ENCODE measurements around the gene DNAH1.

DNA sequence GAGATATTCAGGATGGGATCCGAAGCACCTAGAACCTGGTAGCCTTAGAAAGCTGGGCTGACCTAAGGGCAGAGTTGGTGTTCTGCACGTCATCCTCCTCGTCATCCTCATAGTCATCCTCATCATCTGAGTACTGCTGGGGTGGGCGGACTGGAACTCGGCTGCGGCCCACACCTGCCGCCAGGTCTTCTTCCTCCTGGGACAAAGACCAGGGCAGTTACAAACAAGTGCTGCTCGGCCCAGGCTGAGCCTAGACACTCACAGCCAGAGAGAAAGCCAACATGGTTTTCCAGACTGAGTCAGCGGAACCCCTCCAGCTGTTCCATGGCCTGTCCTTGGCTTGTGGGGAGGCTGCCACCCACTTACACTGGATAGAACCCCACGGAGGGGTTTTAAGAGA, 88.3 kb downstream of the DNAH1 start:
- no peak for TF ChIP-seq RCOR1 (IDR thresholded peaks at IDR 0.05; ENCODE audit: insufficient replicate concordance, low read length)
- TF ChIP-seq POLR2A (IDR thresholded peaks at IDR 0.05; ENCODE audit: low read depth, low read length): no peak
- TF ChIP-seq, protein P1, sequence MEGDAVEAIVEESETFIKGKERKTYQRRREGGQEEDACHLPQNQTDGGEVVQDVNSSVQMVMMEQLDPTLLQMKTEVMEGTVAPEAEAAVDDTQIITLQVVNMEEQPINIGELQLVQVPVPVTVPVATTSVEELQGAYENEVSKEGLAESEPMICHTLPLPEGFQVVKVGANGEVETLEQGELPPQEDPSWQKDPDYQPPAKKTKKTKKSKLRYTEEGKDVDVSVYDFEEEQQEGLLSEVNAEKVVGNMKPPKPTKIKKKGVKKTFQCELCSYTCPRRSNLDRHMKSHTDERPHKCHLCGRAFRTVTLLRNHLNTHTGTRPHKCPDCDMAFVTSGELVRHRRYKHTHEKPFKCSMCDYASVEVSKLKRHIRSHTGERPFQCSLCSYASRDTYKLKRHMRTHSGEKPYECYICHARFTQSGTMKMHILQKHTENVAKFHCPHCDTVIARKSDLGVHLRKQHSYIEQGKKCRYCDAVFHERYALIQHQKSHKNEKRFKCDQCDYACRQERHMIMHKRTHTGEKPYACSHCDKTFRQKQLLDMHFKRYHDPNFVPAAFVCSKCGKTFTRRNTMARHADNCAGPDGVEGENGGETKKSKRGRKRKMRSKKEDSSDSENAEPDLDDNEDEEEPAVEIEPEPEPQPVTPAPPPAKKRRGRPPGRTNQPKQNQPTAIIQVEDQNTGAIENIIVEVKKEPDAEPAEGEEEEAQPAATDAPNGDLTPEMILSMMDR (conservative IDR thresholded peaks at IDR 0.05; ENCODE audit: low read depth, low read length): no peak
- TF ChIP-seq MXI1 (IDR thresholded peaks at IDR 0.05; ENCODE audit: borderline replicate concordance, low read depth, low read length): no peak
